A549 treated with DMSO at 1 μM for 4 hours (cell line): ENCODE data around the gene SERINC3. TPM values are rescaled to one million over a fixed set of nuclear protein-coding genes. Genes with fewer than 3 reads are reported as not detected.

ENCODE experiments used
- total RNA-seq: library from RNA; stranded (reverse); fragments of 200-300 nt; extraction: Qiagen RNA extraction; gene quantifications from 5 replicates; pipeline ENCODE4 v1.2.3, GENCODE V29; 2022; ENCODE audit warnings: low read depth

SERINC3 gene
- total RNA-seq = 78.8 to 92.6 TPM (median 91.2 TPM) in 5 replicates

GRCh38 chr20:44521484-44522481, at the start of gene SERINC3:
Gene SERINC3 (minus strand): TSS chr20:44522070. CDS start chr20:44521951, 119 bp downstream.

GRCh38 chr20:44475694-44476560, 45.9 kb downstream of the SERINC3 start, which contains the start of gene TTPAL:
Gene TTPAL (plus strand): TSS chr20:44475874. CDS start chr20:44480000, 4,126 bp downstream.

Other genes with a start within 250 kb of the SERINC3 start
- 7.5 to 9.1 TPM (median 8.2 TPM) in 5 replicates for gene FITM2, start 210.9 kb downstream of the SERINC3 start, total RNA-seq
- gene R3HDML, start 185.0 kb downstream of the SERINC3 start, total RNA-seq = 0.13 to 0.55 TPM (median 0.23 TPM) in 5 replicates
- 14.3 to 16.7 TPM (median 15.4 TPM) in 5 replicates for gene HNF4A, start 166.4 kb downstream of the SERINC3 start, total RNA-seq
- gene TTPAL, start 46.2 kb downstream of the SERINC3 start, total RNA-seq = 13.3 to 18.3 TPM (median 14.4 TPM) in 5 replicates
- gene PKIG, start 60.5 kb upstream of the SERINC3 start, total RNA-seq = 35.0 to 40.5 TPM (median 37.0 TPM) in 5 replicates
- 51.9 to 61.9 TPM (median 54.7 TPM) in 5 replicates for gene ADA, start 129.6 kb upstream of the SERINC3 start, total RNA-seq
- gene CCN5, start 193.3 kb upstream of the SERINC3 start, total RNA-seq = 24.1 to 33.0 TPM (median 26.6 TPM) in 5 replicates
- gene KCNK15, start 223.8 kb upstream of the SERINC3 start, total RNA-seq = 0.57 to 0.85 TPM (median 0.69 TPM) in 5 replicates